Measurements from ENCODE around the gene PGGHG.
"Not testable (repeated sequence)": the region's sequence is repeated elsewhere in the genome, so short reads cannot be mapped to it uniquely, and the experiment has no call there.

The PGGHG gene

GRCh38 chr11:285894-286220 is 3.1 kb upstream of the PGGHG start:
- DNase-seq: no peak

- not testable (repeated sequence) for DNase-seq
Measured at GRCh38 chr11:286977-287820, 1.7 kb upstream of the PGGHG start.

GRCh38 chr11:287821-288477 is 977 bp upstream of the PGGHG start:
- no peak for DNase-seq

- no peak for DNase-seq
Measured at GRCh38 chr11:289398-289711, 429 bp downstream of the PGGHG start.

GRCh38 chr11:289712-290620 is 1.0 kb downstream of the PGGHG start:
- DNase-seq: no peak

GRCh38 chr11:290621-291231 is 1.8 kb downstream of the PGGHG start:
- no peak for DNase-seq

- no peak for DNase-seq
Measured at GRCh38 chr11:291281-292210, 2.6 kb downstream of the PGGHG start.

GRCh38 chr11:292211-293121 is 3.5 kb downstream of the PGGHG start:
- DNase-seq: no peak

GRCh38 chr11:293271-293851 is 4.4 kb downstream of the PGGHG start:
- no peak for DNase-seq

- no peak for DNase-seq
Measured at GRCh38 chr11:293852-294661, 5.1 kb downstream of the PGGHG start.

GRCh38 chr11:294780-295179 is 5.9 kb downstream of the PGGHG start:
- DNase-seq: no peak

- DNase-seq: no peak
Measured at GRCh38 chr11:295351-296170, 6.6 kb downstream of the PGGHG start.

GRCh38 chr11:296171-297050 is 7.5 kb downstream of the PGGHG start:
- DNase-seq: no peak

- DNase-seq: no peak
Measured at GRCh38 chr11:297051-297585, 8.2 kb downstream of the PGGHG start.

- no peak for DNase-seq
Measured at GRCh38 chr11:297586-298405, 8.9 kb downstream of the PGGHG start.

GRCh38 chr11:298406-299065 is 9.6 kb downstream of the PGGHG start:
- DNase-seq: no peak
